Hematopoietic multipotent progenitor cell treated with erythropoietin and hydrocortisone succinate and interleukin-3 and kit ligand, for 17 days (in vitro differentiated cells): ENCODE results near the gene TCEA2.
"Not testable (repeated sequence)": the region's sequence is repeated elsewhere in the genome, so short reads cannot be mapped to it uniquely, and the experiment has no call there.

ENCODE experiments used
- DNase-seq: peaks from one replicate; pipeline ENCODE4 v3.0.0-alpha.2; 2015; ENCODE audit warnings: low spot score

TCEA2 gene

DNA sequence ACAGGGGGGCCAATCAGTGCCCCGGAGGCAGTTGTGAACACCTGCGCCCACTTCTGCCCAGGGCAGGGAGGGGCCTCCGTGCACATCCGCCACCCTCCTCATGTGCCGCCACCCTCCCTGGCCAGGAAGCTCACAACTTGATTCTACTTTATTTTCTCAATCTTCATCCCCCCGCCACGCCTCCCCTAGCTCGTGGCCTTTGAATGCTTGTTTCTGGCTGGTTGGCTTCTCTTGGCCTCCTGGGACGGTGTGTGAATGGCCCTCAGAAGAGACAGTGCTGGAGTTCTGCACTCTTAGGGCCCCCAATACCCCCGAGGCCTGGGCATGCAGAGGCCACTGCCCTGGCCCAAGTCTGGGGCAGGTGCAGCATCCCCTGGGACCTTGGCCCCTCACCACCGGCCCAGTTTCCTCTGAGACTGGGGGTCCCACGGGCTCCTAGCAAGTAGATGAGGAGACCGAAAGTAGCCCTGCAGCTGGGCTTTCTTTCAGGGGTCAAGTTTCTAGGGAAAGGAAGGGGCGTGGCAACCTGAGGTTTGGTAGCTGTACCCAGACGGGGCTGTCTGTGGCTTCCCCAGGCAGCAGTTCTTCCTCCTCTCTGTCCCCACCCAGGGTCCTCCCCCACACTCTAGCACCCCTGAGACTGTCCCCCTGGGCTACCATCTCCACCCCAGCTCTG is 15.0 kb downstream of the TCEA2 start:
- DNase-seq: no peak

DNA sequence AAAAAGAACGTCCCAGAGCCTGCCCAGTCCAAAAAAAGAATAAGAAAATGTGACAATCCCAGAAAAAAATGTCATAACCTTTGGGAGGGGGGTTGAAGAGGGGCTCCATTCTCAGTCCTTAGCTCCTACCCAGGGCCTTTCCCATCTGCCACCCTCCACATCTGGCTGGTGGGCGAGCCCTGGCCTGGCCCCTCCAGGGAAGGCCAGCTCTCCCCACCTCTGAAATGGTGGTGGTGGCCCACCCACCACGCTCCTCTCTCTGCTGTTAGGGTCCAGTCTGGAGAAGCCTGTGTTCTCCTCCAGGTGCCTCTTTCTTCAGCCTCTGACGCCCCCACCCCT is 15.9 kb downstream of the TCEA2 start:
- no peak for DNase-seq

DNA sequence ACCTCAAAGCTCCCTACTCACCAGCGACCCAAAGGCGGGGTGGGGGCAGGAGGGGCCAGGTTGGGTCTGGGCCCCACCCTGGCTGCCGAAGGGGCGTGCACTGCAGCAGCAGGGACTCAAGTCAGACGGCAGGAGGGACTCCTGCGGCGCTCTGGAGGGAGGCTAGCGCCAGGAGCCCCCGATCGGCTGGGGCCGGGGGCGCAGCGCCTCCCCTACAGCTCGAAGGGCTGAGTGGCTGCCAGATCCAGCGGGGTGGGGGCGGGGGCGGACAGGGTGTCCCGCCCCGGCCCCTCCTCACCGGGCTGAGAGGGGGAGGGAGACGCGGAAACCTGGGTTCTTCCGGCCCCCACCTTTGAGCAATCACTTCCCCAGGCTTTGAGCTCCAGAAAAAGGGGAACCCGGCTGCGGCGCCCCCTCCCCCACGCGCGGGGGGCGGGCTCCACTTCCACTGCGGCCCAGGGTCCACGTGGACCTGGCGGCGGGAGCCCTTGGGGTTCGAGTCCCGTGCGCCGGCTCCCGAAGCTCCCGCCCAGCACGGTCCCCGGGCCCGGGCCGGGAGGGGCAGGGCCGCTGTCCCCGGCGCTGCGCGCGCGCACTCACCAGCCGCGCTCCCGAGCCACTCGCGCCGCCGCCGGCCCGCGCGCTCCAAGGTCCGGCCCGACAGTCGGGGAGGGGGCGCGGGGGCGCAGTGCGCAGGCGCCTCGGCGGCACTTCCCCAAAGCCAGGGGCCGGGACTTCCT is 16.4 kb downstream of the TCEA2 start, which contains the start of gene RGS19:
Gene RGS19, minus strand, starts transcription at position 246 of the 740 bp plus-strand sequence. CDS start 2,632 bp downstream, outside the sequence.
- DNase-seq: no peak

DNA sequence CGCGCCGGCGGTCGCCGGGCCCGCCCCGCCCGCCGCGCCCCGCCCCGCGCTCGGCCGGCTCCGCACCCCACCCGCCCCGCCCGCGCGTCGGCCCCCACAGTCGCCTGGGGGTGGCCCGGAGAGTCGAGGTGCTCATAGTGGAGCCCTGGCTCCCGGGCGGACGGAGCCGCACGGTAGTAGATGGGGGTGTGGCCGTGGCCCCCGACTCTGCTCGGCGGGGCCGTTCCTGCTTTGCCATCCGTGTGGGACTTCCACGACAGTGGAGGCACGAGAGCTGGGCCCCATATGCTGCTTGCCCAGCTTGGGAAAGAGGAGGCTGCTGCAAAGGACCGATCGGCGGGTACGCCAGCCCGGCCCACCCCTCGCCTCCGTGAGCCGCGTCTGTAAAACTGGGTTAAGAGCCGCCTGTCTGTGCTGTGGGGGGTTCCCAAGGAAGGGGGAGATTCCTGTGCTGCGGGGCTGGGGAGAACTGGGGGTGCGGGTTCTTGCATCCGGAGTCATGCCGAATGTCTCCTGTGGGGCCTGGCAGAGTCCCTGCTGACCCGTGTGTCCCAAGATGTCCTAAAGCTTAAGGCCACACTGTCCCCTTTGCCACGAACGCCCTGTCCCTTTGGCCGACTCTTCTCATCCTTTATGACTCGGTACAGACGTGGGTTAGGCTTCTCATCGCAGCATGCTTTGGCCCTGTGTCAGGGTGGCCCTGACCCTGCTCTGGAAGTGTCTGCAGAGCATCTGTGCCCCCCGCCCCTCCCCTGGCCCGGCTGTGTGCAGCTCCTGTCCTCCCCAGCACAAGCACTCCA is 17.2 kb downstream of the TCEA2 start, which contains the start of gene OPRL1:
Gene OPRL1, plus strand, starts transcription at position 70 of the 800 bp plus-strand sequence. CDS start 12,639 bp downstream, outside the sequence.
- DNase-seq: no peak

DNA sequence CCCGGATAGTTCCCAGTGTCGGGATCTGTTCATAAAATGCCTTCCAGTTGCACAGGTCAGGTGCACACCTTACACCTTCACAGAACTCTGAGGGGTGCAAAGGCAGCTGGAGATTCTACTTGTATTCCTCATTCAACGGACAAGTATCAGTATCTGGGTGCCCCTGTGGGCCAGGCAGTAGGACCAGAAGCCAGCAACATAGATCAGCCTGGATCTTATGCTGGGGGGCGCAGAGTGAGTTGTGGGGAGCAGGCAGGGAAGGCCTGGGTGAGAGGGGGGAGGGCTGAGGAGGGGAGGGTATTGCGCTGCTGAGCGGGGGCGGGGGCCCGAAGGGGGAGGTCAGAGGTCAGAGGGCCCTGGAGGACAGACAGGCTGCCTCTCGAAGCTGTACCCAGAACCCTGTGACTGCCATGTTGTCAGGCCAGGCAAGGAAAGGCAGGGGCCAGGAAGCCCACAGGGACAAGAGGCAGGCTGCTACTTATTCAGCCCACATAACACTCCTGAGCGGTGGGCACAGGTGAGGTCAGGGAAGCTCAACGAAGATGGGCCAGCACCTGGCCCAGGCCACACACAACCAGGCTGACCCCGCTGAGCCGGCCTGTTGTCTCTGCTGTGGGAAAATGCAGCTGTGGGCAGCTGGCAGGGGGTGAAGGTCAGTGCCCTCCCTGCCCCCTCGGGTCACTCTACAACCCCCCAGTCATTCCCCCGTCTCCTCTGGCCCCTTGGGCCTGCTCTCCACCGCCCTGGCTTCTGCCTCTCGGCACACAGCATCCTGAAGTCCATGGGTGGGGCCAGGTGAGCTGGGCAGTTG is 18.0 kb downstream of the TCEA2 start:
- no peak for DNase-seq

DNA sequence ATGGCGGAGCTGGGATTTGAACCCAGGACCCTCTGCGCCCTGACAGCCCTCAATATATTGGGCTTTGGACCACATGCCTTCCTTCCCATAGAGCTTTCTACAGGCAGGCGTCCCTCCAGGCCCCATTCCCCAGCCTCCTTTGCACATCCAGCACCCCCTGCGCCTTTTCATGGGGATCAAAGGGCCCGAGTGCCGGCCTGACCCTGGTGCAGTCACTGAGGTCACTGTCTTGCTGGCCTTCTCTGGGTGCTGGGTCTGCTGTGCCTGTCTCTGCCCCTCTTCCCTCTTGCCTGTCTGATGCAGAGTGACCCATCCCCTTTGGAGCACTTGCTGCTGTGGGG is 18.6 kb downstream of the TCEA2 start:
- DNase-seq: no peak

DNA sequence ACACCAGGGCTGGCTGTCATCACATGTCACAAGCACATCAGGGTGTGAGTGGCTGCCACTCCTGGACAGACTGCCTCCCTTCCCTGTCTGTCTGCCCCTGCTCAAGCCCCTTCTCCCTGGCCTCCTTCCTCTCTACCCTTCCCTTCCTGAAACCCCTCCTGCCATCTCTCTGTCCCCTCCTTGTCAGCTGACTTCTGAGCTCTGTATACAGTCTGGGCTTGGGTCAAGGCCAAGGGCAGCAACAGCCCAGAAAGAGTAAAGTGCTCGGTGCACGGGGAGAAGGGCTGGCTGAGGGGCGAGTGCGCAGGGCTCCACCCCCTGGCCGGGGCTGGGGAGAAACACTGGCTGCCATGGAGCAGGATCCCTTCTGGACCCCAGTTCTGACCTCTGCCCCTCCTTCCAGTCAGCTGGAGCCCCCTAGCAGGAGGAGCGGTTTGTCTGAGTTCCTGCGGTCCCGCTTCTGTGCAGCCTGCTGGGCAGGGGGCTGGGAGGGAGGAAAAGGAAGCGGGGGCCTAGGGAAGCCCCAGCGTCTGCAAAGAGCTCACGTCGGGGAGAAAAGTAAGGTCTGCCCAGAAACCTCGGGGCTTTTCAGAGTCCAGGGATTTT is 19.2 kb downstream of the TCEA2 start:
- DNase-seq: no peak

DNA sequence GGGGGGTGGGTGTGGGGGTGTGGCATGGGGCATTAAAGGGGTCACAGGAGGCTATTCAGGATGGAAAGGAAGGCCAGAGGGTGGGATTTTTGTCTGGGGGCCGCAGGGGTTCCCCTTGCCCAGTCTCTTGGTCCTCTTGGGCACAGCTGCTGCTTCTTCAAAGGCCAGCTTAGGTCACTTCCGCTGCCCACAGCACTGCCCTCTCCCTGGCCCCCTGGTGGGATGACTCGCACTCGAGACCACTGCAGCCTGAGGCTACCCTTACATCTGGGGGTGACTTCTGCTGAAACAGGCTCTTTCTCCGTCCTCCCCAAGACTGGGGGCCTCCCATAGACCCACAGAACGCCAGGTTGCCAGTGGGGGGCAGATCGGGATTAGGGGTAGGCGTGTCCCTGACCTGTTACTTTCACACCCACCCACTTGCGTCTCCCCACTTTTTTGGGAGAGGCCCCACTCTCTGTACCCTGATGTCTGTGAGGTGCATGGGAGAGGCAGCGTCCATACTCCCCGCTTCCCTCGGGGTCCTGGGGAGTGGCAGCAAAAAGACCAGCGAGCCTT is 19.9 kb downstream of the TCEA2 start:
- DNase-seq: no peak

DNA sequence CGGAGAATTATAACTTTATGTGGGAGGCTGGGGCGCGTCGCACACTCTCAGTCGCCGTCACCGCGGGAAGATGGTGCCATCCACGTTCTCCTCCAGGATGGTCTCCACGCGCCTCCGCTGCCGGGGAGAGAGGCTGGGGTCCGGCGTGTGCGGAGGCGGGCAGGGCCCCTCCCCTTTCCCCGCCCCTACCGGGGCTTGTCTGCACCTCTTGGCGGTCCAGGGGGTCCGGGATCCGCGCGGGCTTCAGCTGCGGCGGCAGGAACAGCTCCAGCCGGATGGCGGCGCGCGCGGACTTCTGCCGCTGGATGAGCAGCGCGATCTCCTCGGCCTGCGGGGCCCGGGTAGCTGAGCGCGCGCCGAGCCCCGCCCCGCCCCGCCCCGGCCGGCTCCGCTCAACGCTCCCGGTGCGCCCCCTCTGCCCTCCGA is 20.4 kb downstream of the TCEA2 start:
- DNase-seq: no peak

DNA sequence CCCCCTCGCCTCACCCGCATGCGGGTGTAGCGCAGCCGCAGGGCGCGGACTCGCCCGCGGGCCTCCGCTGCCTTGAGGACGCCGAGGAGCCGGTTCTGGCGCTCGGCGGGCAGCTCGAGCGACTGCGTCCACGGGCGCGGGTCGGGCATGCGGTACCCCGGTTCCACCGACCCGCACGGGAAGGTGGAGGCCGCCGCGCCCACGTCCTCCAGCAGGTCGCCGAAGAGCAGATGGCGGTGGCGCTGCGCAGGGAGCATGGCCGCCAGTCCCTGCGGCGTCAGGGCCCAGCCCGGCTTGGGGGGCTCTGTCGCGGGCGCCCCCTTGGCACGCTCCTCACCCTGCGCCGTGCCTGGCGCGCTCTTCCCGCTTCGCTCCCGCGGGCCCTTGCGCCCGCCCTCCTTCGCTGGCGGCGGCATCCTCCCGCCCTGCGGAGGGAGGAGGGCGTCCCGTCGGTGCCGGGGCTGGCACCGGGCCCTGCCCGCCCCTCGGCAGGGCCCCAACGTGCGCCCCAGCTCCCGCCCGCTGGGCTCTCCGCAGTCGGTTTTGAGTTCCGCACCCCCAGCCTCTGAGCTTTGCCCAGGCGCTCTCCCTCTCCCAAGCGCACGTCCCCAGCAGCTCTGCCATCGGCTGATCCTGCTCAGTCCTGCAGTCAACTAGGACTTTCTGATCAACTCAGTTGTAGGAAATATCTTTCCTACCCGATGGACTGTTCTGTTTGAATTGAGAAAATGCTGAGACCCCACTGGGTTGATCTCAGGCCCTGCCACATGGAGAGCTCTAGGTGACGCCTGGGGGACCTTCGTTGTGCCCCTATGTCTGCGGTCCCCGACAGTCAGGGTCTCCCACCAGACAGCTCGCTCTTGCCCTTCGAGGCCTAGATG is 21.0 kb downstream of the TCEA2 start, which contains the start of gene LKAAEAR1:
Gene LKAAEAR1, minus strand, starts transcription at position 595 of the 881 bp plus-strand sequence. Its CDS starts 179 bp downstream, at position 416.
- DNase-seq: no peak

DNA sequence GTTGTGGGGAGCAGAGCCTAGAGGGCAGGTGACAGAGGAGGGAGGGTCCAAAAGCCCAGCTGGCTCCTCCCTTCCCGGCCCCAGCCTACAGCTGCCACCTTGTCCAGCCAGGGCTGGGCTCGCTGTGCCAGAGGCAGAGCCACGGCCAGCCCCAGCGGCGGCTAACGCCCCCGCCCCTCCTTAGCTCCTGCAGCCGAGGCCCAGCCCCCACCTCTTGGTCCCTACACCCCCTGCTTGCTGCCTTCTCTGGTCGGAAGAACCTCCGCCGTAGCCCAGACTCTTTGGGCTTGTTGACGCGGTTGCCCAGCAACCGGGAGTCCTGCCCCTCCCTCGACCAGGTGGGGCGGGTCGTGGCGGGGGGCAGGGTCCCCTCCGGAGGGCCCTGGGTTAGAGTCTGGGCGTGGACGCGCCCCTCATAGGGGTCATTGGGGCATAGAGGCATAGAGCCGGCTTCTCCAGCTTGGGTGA is 21.7 kb downstream of the TCEA2 start:
- no peak for DNase-seq

DNA sequence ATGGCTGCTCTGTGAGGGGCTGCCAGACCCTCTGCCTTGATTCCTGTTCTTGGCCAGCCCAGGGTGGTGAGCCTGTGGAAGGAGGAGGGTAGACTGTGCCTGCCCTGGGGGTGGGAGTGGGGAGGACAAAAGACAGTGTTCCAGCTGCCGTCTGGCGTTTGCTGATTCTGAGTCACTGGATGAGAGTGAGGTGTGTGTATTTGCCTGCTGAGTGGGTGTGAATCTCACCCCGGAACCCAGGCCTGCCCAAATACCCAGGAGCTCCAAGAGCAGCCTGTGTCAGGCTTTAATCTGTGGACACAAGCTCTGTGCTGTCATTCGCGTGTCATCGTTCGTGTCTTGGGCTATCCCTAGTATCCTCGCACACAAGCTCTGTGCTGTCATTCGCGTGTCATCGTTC is 23.8 kb downstream of the TCEA2 start:
- no peak for DNase-seq

DNA sequence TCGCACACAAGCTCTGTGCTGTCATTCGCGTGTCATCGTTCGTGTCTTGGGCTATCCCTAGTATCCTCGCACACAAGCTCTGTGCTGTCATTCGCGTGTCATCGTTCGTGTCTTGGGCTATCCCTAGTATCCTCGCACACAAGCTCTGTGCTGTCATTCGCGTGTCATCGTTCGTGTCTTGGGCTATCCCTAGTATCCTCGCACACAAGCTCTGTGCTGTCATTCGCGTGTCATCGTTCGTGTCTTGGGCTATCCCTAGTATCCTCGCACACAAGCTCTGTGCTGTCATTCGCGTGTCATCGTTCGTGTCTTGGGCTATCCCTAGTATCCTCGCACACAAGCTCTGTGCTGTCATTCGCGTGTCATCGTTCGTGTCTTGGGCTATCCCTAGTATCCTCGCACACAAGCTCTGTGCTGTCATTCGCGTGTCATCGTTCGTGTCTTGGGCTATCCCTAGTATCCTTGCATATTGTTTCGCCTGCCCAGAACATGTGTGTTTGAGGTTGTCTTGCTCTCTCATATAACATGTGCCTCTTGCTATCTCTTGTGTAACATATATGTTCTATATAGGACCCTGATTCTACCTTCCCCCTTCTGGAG is 24.3 kb downstream of the TCEA2 start:
- not testable (repeated sequence) for DNase-seq

DNA sequence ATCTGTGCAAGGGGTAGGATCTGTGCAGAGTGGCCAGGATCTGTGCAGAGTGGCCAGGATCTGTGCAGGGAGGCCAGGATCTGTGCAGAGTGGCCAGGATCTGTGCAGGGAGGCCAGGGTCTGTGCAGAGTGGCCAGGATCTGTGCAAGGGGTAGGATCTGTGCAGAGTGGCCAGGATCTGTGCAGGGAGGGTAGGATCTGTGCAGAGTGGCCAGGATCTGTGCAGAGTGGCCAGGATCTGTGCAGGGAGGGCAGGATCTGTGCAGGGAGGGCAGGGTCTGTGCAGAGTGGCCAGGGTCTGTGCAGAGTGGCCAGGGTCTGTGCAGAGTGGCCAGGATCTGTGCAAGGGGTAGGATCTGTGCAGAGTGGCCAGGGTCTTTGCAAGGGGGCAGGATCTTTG is 25.6 kb downstream of the TCEA2 start:
- not testable (repeated sequence) for DNase-seq

DNA sequence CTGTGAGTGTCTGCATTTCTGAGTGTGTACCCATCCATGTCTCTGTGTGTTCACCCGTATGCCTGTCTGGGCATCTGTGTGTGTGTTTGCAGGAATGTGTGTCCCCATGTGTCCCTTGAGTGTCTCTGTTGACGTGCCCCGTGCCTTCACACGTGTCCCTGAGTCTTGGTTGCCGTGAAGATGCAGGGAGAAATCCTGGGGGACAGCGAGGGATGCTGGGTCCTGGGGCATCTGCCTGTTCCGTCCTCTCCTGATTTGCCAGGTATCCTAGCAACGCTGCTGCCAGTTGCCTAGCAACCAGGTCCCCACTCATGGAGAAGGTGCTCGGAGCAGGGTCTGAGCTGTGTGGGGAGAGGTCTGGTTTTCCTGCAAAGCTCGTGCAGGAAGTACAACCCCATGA is 27.2 kb downstream of the TCEA2 start:
- DNase-seq: no peak

DNA sequence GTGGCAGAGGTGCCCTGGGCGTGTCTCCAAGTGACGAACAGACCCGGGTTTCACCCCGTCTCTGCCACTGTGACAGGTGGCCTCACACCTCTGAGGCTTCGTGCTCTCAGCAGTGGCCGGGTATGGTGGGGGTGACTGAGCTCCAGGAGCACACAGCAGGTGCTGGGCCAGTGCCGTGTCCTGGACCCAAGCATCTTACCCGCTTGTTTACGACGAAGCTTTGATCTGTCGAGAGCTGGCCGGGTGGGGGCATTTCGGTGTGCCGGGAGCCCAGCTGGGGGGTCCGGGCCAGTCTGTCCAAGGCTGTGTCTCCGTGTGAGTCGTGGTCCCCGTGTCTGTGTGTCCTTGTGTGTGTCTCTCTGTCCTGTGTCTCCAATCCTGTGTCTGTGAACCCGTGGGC is 28.3 kb downstream of the TCEA2 start:
- no peak for DNase-seq

DNA sequence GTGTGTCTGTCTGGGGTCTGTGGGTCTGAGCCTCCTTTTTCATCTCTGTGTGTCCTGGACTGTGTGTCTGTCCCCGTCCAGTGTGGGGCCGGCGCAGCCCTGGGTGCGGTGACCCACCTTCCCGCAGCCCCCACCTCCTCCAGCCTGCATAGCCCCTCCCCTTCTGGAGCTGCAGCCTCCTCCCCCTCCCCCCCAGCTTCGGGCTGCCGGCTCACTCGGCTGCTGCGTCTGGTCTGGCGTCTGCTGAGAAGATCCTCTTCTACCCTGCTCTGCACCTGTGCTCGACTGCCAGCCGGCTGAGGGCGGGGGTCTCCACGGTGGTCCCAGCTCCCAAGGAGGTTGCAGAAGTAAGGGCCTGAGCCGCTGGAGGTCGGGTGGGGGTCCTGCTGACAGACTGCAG is 28.8 kb downstream of the TCEA2 start:
- no peak for DNase-seq

DNA sequence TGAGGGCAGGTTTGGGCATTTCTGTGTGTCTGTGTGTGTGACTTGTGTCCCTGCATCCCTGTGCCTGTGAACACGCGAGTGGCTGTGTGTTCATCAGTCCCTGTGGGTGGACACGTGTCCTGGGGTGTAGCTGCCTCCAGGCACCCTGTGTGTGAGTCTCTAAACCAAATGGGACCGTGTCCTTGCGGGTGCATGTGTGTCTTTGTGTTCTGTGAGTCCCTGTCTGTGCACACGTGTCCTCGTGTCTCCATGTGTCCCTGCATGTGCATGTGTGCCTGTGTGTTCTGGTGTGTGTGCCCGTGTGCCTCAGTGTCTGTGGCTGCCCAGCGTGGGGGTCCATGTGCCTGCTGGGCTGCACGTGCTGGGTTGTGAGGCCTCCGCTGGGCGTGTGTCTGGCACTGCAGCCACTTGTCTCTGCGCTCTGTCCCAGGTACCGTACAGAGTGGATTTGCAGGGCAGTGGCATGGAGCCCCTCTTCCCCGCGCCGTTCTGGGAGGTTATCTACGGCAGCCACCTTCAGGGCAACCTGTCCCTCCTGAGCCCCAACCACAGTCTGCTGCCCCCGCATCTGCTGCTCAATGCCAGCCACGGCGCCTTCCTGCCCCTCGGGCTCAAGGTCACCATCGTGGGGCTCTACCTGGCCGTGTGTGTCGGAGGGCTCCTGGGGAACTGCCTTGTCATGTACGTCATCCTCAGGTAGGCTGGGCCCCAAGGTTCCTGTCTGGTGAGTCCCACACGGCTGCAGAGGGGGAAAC is 29.4 kb downstream of the TCEA2 start:
- no peak for DNase-seq

DNA sequence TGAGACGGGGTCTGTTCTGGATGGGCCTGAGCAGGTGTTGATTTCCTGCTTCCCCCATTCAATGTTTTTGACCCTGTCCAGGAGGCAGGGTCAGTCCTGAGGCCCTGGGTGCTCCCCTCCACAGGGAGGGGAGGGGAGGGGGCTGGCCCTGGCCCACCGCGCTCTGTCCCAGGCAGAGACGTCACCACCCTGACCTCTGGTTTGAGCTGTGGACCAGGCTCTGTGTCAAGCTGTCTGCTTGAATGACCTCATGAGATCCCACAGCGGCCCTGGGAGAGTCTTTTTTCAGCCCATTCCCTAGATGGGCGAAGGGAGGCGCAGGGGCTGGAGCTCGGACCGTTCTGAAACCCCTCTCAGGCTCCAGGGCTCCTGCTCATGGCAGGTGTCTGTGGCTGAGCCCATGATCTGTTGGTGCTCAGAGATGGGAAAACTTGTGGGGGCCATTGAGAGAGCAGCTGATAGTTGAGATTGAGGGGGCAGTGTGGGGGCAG is 30.1 kb downstream of the TCEA2 start:
- no peak for DNase-seq
